ENCODE measurements around the gene HEPHL1.

The HEPHL1 gene

GRCh38 chr11:94002226-94002625 lies 18.9 kb upstream of the HEPHL1 start:
- no peaks in the 10 kb centered on the region for H3K4me1 ChIP-seq (ENCODE audit: insufficient read depth, insufficient read length)
- TF ChIP-seq YY1 (IDR thresholded peaks at IDR 0.05; ENCODE audit: insufficient read depth, insufficient read length) (no peak), SUZ12 (IDR thresholded peaks at IDR 0.05; ENCODE audit: extremely low read depth, insufficient read depth, insufficient read length) (no peak)
- H3K9ac ChIP-seq (ENCODE audit: insufficient read length, low read depth) = no peak overlapping the region
- no peak for DNase-seq (ENCODE audit: low read depth, low spot score)
- no peaks in the 10 kb centered on the region for H3K36me3 ChIP-seq (ENCODE audit: insufficient read depth, insufficient read length, low read length)
- no peak overlapping the region for H3K4me3 ChIP-seq (ENCODE audit: insufficient read length, low read depth)
- H3K9me3 ChIP-seq (ENCODE audit: insufficient read depth, low read length) = no peaks in the 10 kb centered on the region
- no peaks in the 10 kb centered on the region for H3K27me3 ChIP-seq (ENCODE audit: insufficient read depth, insufficient read length)

- H3K27me3 ChIP-seq (ENCODE audit: insufficient read depth, insufficient read length) = no peaks in the 10 kb centered on the region
- H3K9ac ChIP-seq (ENCODE audit: insufficient read length, low read depth) = no peak overlapping the region
- no peaks in the 10 kb centered on the region for H3K9me3 ChIP-seq (ENCODE audit: insufficient read depth, low read length)
- no peak overlapping the region for H3K4me3 ChIP-seq (ENCODE audit: insufficient read length, low read depth)
- H3K4me1 ChIP-seq (ENCODE audit: insufficient read depth, insufficient read length) = no peaks in the 10 kb centered on the region
- no peak for TF ChIP-seq YY1 (IDR thresholded peaks at IDR 0.05; ENCODE audit: insufficient read depth, insufficient read length)
- no peak for TF ChIP-seq SUZ12 (IDR thresholded peaks at IDR 0.05; ENCODE audit: extremely low read depth, insufficient read depth, insufficient read length)
- TF ChIP-seq ZNF274 (IDR thresholded peaks at IDR 0.05; ENCODE audit: low read depth, low read length) = no peak
- H3K36me3 ChIP-seq (ENCODE audit: insufficient read depth, insufficient read length, low read length) = no peaks in the 10 kb centered on the region
- DNase-seq (ENCODE audit: low read depth, low spot score) = no peak
These were observed 13.7 kb upstream of the HEPHL1 start for GRCh38 chr11:94007426-94007825.

- Histone ChIP-seq H3K4me1 (ENCODE audit: insufficient read depth, insufficient read length) (no peaks in the 10 kb centered on the region), H3K4me3 (ENCODE audit: insufficient read length, low read depth) (no peak overlapping the region), H3K9ac (ENCODE audit: insufficient read length, low read depth) (no peak overlapping the region), H3K27me3 (ENCODE audit: insufficient read depth, insufficient read length) (no peaks in the 10 kb centered on the region), H3K9me3 (ENCODE audit: insufficient read depth, low read length) (no peaks in the 10 kb centered on the region), H3K36me3 (ENCODE audit: insufficient read depth, insufficient read length, low read length) (no peaks in the 10 kb centered on the region)
- no peak for DNase-seq (ENCODE audit: low read depth, low spot score)
- TF ChIP-seq YY1 (IDR thresholded peaks at IDR 0.05; ENCODE audit: insufficient read depth, insufficient read length) (no peak), SUZ12 (IDR thresholded peaks at IDR 0.05; ENCODE audit: extremely low read depth, insufficient read depth, insufficient read length) (no peak), ZNF274 (IDR thresholded peaks at IDR 0.05; ENCODE audit: low read depth, low read length) (no peak)
These were observed 13.2 kb upstream of the HEPHL1 start for GRCh38 chr11:94007906-94008305.

- TF ChIP-seq ZNF274 (IDR thresholded peaks at IDR 0.05; ENCODE audit: low read depth, low read length) (no peak), SUZ12 (IDR thresholded peaks at IDR 0.05; ENCODE audit: extremely low read depth, insufficient read depth, insufficient read length) (no peak), YY1 (IDR thresholded peaks at IDR 0.05; ENCODE audit: insufficient read depth, insufficient read length) (no peak)
- no peak overlapping the region for H3K4me3 ChIP-seq (ENCODE audit: insufficient read length, low read depth)
- H3K36me3 ChIP-seq (ENCODE audit: insufficient read depth, insufficient read length, low read length) = no peaks in the 10 kb centered on the region
- no peaks in the 10 kb centered on the region for H3K9me3 ChIP-seq (ENCODE audit: insufficient read depth, low read length)
- H3K9ac ChIP-seq (ENCODE audit: insufficient read length, low read depth) = no peak overlapping the region
- H3K4me1 ChIP-seq (ENCODE audit: insufficient read depth, insufficient read length) = no peaks in the 10 kb centered on the region
- DNase-seq (ENCODE audit: low read depth, low spot score) = no peak
- no peaks in the 10 kb centered on the region for H3K27me3 ChIP-seq (ENCODE audit: insufficient read depth, insufficient read length)
These were observed 11.0 kb upstream of the HEPHL1 start for GRCh38 chr11:94010136-94010535.

GRCh38 chr11:94011478-94011877 lies 9.7 kb upstream of the HEPHL1 start:
- Histone ChIP-seq H3K4me1 (ENCODE audit: insufficient read depth, insufficient read length) (no peaks in the 10 kb centered on the region), H3K9me3 (ENCODE audit: insufficient read depth, low read length) (no peaks in the 10 kb centered on the region), H3K36me3 (ENCODE audit: insufficient read depth, insufficient read length, low read length) (no peaks in the 10 kb centered on the region), H3K27me3 (ENCODE audit: insufficient read depth, insufficient read length) (no peaks in the 10 kb centered on the region), H3K9ac (ENCODE audit: insufficient read length, low read depth) (no peak overlapping the region), H3K4me3 (ENCODE audit: insufficient read length, low read depth) (no peak overlapping the region)
- no peak for TF ChIP-seq YY1 (IDR thresholded peaks at IDR 0.05; ENCODE audit: insufficient read depth, insufficient read length)
- no peak for TF ChIP-seq ZNF274 (IDR thresholded peaks at IDR 0.05; ENCODE audit: low read depth, low read length)
- TF ChIP-seq SUZ12 (IDR thresholded peaks at IDR 0.05; ENCODE audit: extremely low read depth, insufficient read depth, insufficient read length) = no peak
- DNase-seq (ENCODE audit: low read depth, low spot score) = no peak

GRCh38 chr11:94017446-94017845 lies 3.7 kb upstream of the HEPHL1 start:
- Histone ChIP-seq H3K4me1 (ENCODE audit: insufficient read depth, insufficient read length) (no peaks in the 10 kb centered on the region), H3K4me3 (ENCODE audit: insufficient read length, low read depth) (no peak overlapping the region), H3K27me3 (ENCODE audit: insufficient read depth, insufficient read length) (no peaks in the 10 kb centered on the region), H3K9me3 (ENCODE audit: insufficient read depth, low read length) (no peaks in the 10 kb centered on the region), H3K36me3 (ENCODE audit: insufficient read depth, insufficient read length, low read length) (no peaks in the 10 kb centered on the region), H3K9ac (ENCODE audit: insufficient read length, low read depth) (no peak overlapping the region)
- TF ChIP-seq SUZ12 (IDR thresholded peaks at IDR 0.05; ENCODE audit: extremely low read depth, insufficient read depth, insufficient read length) (no peak), YY1 (IDR thresholded peaks at IDR 0.05; ENCODE audit: insufficient read depth, insufficient read length) (no peak), ZNF274 (IDR thresholded peaks at IDR 0.05; ENCODE audit: low read depth, low read length) (no peak)
- no peak for DNase-seq (ENCODE audit: low read depth, low spot score)

GRCh38 chr11:94018721-94019120 lies 2.4 kb upstream of the HEPHL1 start:
- H3K27me3 ChIP-seq (ENCODE audit: insufficient read depth, insufficient read length) = no peaks in the 10 kb centered on the region
- no peak overlapping the region for H3K9ac ChIP-seq (ENCODE audit: insufficient read length, low read depth)
- no peak for DNase-seq (ENCODE audit: low read depth, low spot score)
- H3K36me3 ChIP-seq (ENCODE audit: insufficient read depth, insufficient read length, low read length) = no peaks in the 10 kb centered on the region
- H3K4me1 ChIP-seq (ENCODE audit: insufficient read depth, insufficient read length) = no peaks in the 10 kb centered on the region
- H3K9me3 ChIP-seq (ENCODE audit: insufficient read depth, low read length) = no peaks in the 10 kb centered on the region
- TF ChIP-seq YY1 (IDR thresholded peaks at IDR 0.05; ENCODE audit: insufficient read depth, insufficient read length) = no peak
- no peak for TF ChIP-seq SUZ12 (IDR thresholded peaks at IDR 0.05; ENCODE audit: extremely low read depth, insufficient read depth, insufficient read length)
- no peak for TF ChIP-seq ZNF274 (IDR thresholded peaks at IDR 0.05; ENCODE audit: low read depth, low read length)
- H3K4me3 ChIP-seq (ENCODE audit: insufficient read length, low read depth) = no peak overlapping the region

- no peaks in the 10 kb centered on the region for H3K27me3 ChIP-seq (ENCODE audit: insufficient read depth, insufficient read length)
- TF ChIP-seq YY1 (IDR thresholded peaks at IDR 0.05; ENCODE audit: insufficient read depth, insufficient read length) (no peak), ZNF274 (IDR thresholded peaks at IDR 0.05; ENCODE audit: low read depth, low read length) (no peak), SUZ12 (IDR thresholded peaks at IDR 0.05; ENCODE audit: extremely low read depth, insufficient read depth, insufficient read length) (no peak)
- no peaks in the 10 kb centered on the region for H3K4me1 ChIP-seq (ENCODE audit: insufficient read depth, insufficient read length)
- DNase-seq (ENCODE audit: low read depth, low spot score) = no peak
- no peaks in the 10 kb centered on the region for H3K36me3 ChIP-seq (ENCODE audit: insufficient read depth, insufficient read length, low read length)
- 0 out of 2 replicates have a peak, but pooled peaks cover 10% of the 10 kb centered on the region for H3K9me3 ChIP-seq (ENCODE audit: insufficient read depth, low read length)
- no peak overlapping the region for H3K9ac ChIP-seq (ENCODE audit: insufficient read length, low read depth)
- H3K4me3 ChIP-seq (ENCODE audit: insufficient read length, low read depth) = no peak overlapping the region
These were observed 2.7 kb downstream of the HEPHL1 start for GRCh38 chr11:94023856-94024255.
